Measurements from ENCODE around the gene FAM76B.

FAM76B gene

DNA sequence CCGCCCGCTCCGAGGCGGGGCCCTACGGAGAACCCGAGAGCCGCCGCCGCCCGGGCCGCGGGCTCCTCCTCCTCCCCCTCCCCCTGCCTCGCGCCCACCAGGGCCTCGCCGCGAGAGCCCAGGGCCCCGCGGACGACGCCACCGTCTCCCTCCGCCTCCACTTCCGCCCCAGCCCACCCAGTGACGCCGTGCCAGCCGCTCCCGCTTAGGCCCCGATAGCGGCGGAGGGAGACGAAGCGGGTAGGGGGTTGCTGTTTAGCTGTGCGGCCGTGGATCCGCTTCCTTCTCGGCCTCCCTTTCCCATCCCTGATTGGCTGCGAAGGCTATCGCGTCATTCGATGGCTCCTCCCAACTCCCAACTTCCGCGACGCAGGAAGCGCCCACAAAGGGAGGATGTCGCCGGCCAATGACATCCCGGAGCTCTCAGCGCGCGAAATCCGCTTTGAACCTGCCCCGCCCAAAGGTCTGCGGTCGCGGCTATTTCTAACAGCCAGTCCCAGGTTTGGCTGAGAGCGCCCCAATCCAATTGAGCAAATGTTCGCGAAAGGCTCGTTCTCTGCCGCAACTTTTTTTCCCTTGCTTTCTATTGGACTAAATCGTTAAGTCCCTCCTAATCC is at the start of gene FAM76B:
FAM76B (minus strand) TSS at position 277 of the 617 bp plus-strand sequence. CDS start 304 bp downstream, outside the sequence.
- Histone ChIP-seq H3K27ac (ENCODE audit: low read depth, low read length) (peak within 1 kb of the TSS; percentile 96), H3K36me3 (ENCODE audit: control insufficient read depth, insufficient read depth, low read length) (peaks cover 28% of the 10 kb centered on the region), H3K9ac (ENCODE audit: low read length) (peak within 1 kb of the TSS; percentile 98), H3K4me1 (ENCODE audit: control insufficient read depth, insufficient read depth, low read length) (peaks cover 10% of the 10 kb centered on the region; the same call in 1 of the 2 replicates), H3K27me3 (ENCODE audit: control insufficient read depth, insufficient read depth, low read length) (no peaks in the 10 kb centered on the region), H3K9me3 (ENCODE audit: control insufficient read depth, insufficient read depth, low read depth, low read length) (no peaks in the 10 kb centered on the region), H3K4me3 (ENCODE audit: low read depth, low read length) (peak within 1 kb of the TSS; percentile 86)

GRCh38 chr11:95835768-95836488 is 46.3 kb upstream of the FAM76B start:
- no peaks in the 10 kb centered on the region for H3K27me3 ChIP-seq (ENCODE audit: control insufficient read depth, insufficient read depth, low read length)
- peaks cover 89% of the 10 kb centered on the region for H3K36me3 ChIP-seq (ENCODE audit: control insufficient read depth, insufficient read depth, low read length)
- peaks cover 2% of the 10 kb centered on the region; the same call in 1 of the 2 replicates for H3K4me1 ChIP-seq (ENCODE audit: control insufficient read depth, insufficient read depth, low read length)
- no peaks in the 10 kb centered on the region for H3K9me3 ChIP-seq (ENCODE audit: control insufficient read depth, insufficient read depth, low read depth, low read length)
- H3K27ac ChIP-seq (ENCODE audit: low read depth, low read length) = no peak overlapping the region
- no peak overlapping the region for H3K9ac ChIP-seq (ENCODE audit: low read length)
- H3K4me3 ChIP-seq (ENCODE audit: low read depth, low read length) = no peak overlapping the region

- peaks cover 87% of the 10 kb centered on the region for H3K36me3 ChIP-seq (ENCODE audit: control insufficient read depth, insufficient read depth, low read length)
Measured at GRCh38 chr11:95835351-95835750, 45.8 kb upstream of the FAM76B start.

GRCh38 chr11:95833378-95833777 is 43.8 kb upstream of the FAM76B start:
- H3K9me3 ChIP-seq (ENCODE audit: control insufficient read depth, insufficient read depth, low read depth, low read length) = no peaks in the 10 kb centered on the region
- H3K36me3 ChIP-seq (ENCODE audit: control insufficient read depth, insufficient read depth, low read length) = peaks cover 90% of the 10 kb centered on the region
- H3K9ac ChIP-seq (ENCODE audit: low read length) = no peak overlapping the region
- no peak overlapping the region for H3K4me3 ChIP-seq (ENCODE audit: low read depth, low read length)
- no peak overlapping the region for H3K27ac ChIP-seq (ENCODE audit: low read depth, low read length)
- no peaks in the 10 kb centered on the region for H3K27me3 ChIP-seq (ENCODE audit: control insufficient read depth, insufficient read depth, low read length)
- H3K4me1 ChIP-seq (ENCODE audit: control insufficient read depth, insufficient read depth, low read length) = peaks cover 2% of the 10 kb centered on the region; the same call in 1 of the 2 replicates

More at GRCh38 chr11:95835351-95835750, 45.8 kb upstream of the FAM76B start:
- H3K9me3 ChIP-seq (ENCODE audit: control insufficient read depth, insufficient read depth, low read depth, low read length) = no peaks in the 10 kb centered on the region
- H3K27me3 ChIP-seq (ENCODE audit: control insufficient read depth, insufficient read depth, low read length) = no peaks in the 10 kb centered on the region
- H3K4me1 ChIP-seq (ENCODE audit: control insufficient read depth, insufficient read depth, low read length) = peaks cover 2% of the 10 kb centered on the region; the same call in 1 of the 2 replicates
- no peak overlapping the region for H3K27ac ChIP-seq (ENCODE audit: low read depth, low read length)
- H3K9ac ChIP-seq (ENCODE audit: low read length) = no peak overlapping the region
- H3K4me3 ChIP-seq (ENCODE audit: low read depth, low read length) = no peak overlapping the region

DNA sequence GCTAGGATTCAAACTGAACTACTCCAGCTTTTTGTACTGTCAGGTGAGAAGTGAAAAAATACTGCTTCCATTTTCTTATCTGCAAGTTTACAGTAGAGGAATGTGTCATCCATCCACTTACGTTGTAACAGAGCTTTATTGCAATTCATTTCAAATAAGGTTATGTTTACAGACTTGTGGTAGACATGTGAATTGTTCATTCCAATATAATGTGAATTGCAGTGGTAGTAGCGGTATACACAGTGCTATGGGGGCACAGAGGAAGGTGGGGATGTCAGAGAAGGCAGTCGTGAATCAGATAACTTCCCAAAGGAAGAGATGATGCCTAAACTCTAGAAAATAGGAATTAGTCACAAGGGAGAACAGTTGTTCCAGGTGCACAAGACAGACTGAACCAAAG is 43.2 kb upstream of the FAM76B start:
- Histone ChIP-seq H3K9ac (ENCODE audit: low read length) (no peak overlapping the region), H3K4me3 (ENCODE audit: low read depth, low read length) (no peak overlapping the region), H3K36me3 (ENCODE audit: control insufficient read depth, insufficient read depth, low read length) (peaks cover 90% of the 10 kb centered on the region), H3K4me1 (ENCODE audit: control insufficient read depth, insufficient read depth, low read length) (peaks cover 2% of the 10 kb centered on the region; the same call in 1 of the 2 replicates), H3K9me3 (ENCODE audit: control insufficient read depth, insufficient read depth, low read depth, low read length) (no peaks in the 10 kb centered on the region), H3K27ac (ENCODE audit: low read depth, low read length) (no peak overlapping the region), H3K27me3 (ENCODE audit: control insufficient read depth, insufficient read depth, low read length) (no peaks in the 10 kb centered on the region)

DNA sequence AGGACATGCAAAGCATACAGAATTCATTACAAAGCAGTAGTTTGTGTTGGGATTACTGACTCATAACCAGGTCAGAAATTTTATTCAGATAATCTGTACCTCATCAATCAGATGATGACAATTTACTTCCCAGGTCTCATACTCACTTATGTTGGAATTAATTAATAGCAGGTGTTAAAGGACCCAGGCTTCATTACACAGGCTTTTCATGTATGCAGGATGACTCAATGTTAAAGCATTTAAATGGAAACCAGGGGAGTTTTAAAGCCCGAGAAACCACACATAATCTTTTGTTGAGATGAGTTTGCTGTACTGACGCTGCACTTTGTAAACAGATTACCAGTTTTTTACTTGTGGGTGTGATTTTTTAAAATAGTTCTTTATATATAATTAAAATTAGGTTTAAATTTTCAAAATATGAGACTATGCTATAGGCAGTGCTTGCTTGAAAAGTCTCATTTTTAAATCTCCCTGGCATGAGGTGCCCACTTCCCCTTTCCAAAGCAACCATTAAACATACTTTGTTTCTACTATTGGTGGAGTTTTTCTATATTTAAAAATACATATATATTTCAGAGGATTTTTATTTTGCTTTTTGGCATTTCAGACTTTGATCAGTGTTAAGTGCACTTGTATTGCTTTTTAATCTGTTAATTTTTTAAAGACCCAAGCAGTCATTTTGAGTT is 41.8 kb upstream of the FAM76B start:
- Histone ChIP-seq H3K9me3 (ENCODE audit: control insufficient read depth, insufficient read depth, low read depth, low read length) (no peaks in the 10 kb centered on the region), H3K27ac (ENCODE audit: low read depth, low read length) (no peak overlapping the region), H3K4me3 (ENCODE audit: low read depth, low read length) (no peak overlapping the region), H3K9ac (ENCODE audit: low read length) (no peak overlapping the region), H3K36me3 (ENCODE audit: control insufficient read depth, insufficient read depth, low read length) (peaks cover 85% of the 10 kb centered on the region), H3K4me1 (ENCODE audit: control insufficient read depth, insufficient read depth, low read length) (peaks cover 2% of the 10 kb centered on the region; the same call in 1 of the 2 replicates), H3K27me3 (ENCODE audit: control insufficient read depth, insufficient read depth, low read length) (no peaks in the 10 kb centered on the region)

DNA sequence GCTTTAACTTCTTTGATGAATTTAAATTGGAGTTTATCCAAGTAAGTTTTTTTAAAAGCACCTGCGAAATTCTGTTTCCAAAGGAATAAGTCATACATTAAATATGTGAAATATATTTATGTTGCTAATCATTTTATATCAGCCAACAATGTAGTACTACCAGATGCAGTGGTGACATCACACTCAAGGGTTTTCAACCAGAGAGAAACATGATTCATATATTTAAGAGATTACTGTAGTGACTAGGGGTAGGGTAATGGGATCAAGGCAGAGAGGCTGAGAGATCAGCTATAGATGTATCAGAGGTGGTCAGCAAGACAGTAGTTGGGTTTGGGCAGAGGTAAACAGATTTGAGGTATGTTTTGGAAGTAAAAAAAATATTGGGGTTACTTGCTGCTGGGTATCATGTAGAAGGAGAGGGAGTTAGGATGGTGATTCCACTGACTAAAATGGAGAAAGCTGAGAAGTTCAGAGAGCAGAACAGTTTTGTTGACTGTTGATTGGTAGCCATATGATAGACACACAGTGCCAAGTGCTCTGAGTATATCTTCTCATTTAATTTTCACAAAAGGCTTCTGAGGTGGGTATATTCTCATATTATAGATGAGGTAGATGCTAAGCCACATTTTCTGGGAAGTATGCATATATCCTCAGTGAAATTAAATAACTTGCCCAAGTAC is 40.1 kb upstream of the FAM76B start:
- Histone ChIP-seq H3K4me1 (ENCODE audit: control insufficient read depth, insufficient read depth, low read length) (no peaks in the 10 kb centered on the region), H3K9me3 (ENCODE audit: control insufficient read depth, insufficient read depth, low read depth, low read length) (no peaks in the 10 kb centered on the region), H3K9ac (ENCODE audit: low read length) (no peak overlapping the region), H3K27me3 (ENCODE audit: control insufficient read depth, insufficient read depth, low read length) (no peaks in the 10 kb centered on the region), H3K36me3 (ENCODE audit: control insufficient read depth, insufficient read depth, low read length) (peaks cover 74% of the 10 kb centered on the region), H3K27ac (ENCODE audit: low read depth, low read length) (no peak overlapping the region), H3K4me3 (ENCODE audit: low read depth, low read length) (no peak overlapping the region)

DNA sequence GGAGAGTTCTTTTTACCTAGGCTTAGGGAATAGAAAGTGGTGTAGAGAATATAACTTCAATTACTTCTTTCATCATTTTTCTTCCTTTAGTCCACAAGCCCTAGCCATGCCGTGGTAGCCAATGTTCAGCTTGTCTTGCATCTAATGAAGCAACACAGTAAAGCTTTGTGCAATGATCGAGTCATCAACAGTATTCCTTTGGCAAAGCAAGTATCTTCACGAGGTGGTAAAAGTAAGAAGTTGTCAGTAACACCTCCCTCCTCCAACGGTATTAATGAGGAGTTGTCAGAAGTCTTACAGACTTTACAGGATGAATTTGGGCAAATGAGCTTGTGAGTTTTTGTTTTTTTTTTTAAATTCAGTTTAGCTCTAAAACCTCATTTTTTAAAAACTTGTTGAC is 38.1 kb upstream of the FAM76B start:
- H3K9me3 ChIP-seq (ENCODE audit: control insufficient read depth, insufficient read depth, low read depth, low read length) = no peaks in the 10 kb centered on the region
- no peak overlapping the region for H3K4me3 ChIP-seq (ENCODE audit: low read depth, low read length)
- no peaks in the 10 kb centered on the region for H3K27me3 ChIP-seq (ENCODE audit: control insufficient read depth, insufficient read depth, low read length)
- no peak overlapping the region for H3K9ac ChIP-seq (ENCODE audit: low read length)
- peaks cover 70% of the 10 kb centered on the region for H3K36me3 ChIP-seq (ENCODE audit: control insufficient read depth, insufficient read depth, low read length)
- H3K27ac ChIP-seq (ENCODE audit: low read depth, low read length) = no peak overlapping the region
- H3K4me1 ChIP-seq (ENCODE audit: control insufficient read depth, insufficient read depth, low read length) = no peaks in the 10 kb centered on the region

- H3K9me3 ChIP-seq (ENCODE audit: control insufficient read depth, insufficient read depth, low read depth, low read length) = no peaks in the 10 kb centered on the region
- H3K9ac ChIP-seq (ENCODE audit: low read length) = no peak overlapping the region
- H3K36me3 ChIP-seq (ENCODE audit: control insufficient read depth, insufficient read depth, low read length) = peaks cover 66% of the 10 kb centered on the region
- H3K27ac ChIP-seq (ENCODE audit: low read depth, low read length) = no peak overlapping the region
- no peaks in the 10 kb centered on the region for H3K4me1 ChIP-seq (ENCODE audit: control insufficient read depth, insufficient read depth, low read length)
- H3K27me3 ChIP-seq (ENCODE audit: control insufficient read depth, insufficient read depth, low read length) = no peaks in the 10 kb centered on the region
- no peak overlapping the region for H3K4me3 ChIP-seq (ENCODE audit: low read depth, low read length)
Measured at GRCh38 chr11:95821640-95822039, 32.1 kb upstream of the FAM76B start.

GRCh38 chr11:95816037-95816436 is 26.5 kb upstream of the FAM76B start:
- H3K4me1 ChIP-seq (ENCODE audit: control insufficient read depth, insufficient read depth, low read length) = no peaks in the 10 kb centered on the region
- no peak overlapping the region for H3K4me3 ChIP-seq (ENCODE audit: low read depth, low read length)
- H3K27me3 ChIP-seq (ENCODE audit: control insufficient read depth, insufficient read depth, low read length) = no peaks in the 10 kb centered on the region
- H3K9ac ChIP-seq (ENCODE audit: low read length) = no peak overlapping the region
- peaks cover 64% of the 10 kb centered on the region for H3K36me3 ChIP-seq (ENCODE audit: control insufficient read depth, insufficient read depth, low read length)
- H3K9me3 ChIP-seq (ENCODE audit: control insufficient read depth, insufficient read depth, low read depth, low read length) = no peaks in the 10 kb centered on the region
- no peak overlapping the region for H3K27ac ChIP-seq (ENCODE audit: low read depth, low read length)

All from HUES6 (cell line).